ENCODE data around the gene PINK1.

Gene PINK1

DNA sequence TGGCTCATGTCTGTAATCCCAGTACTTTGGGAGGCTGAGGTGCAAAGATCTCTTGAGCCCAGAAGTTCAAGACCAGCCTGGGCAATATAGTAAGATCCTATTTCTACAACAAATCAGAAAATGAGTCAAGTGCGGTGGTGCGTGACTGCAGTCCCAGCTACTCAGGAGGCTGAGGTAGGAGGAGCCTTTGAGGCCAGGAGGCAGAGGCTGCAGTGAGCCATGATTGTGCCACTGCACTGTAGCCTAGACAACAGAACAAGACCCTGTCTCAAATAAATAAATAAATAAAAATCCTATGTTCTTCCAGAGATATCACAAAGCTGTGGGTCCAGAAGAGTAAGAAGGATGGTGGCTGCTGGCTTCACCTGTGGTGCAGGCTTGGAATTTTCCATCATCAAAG lies 22.3 kb upstream of the PINK1 start:
- no peak for DNase-seq (ENCODE audit: low spot score)

DNA sequence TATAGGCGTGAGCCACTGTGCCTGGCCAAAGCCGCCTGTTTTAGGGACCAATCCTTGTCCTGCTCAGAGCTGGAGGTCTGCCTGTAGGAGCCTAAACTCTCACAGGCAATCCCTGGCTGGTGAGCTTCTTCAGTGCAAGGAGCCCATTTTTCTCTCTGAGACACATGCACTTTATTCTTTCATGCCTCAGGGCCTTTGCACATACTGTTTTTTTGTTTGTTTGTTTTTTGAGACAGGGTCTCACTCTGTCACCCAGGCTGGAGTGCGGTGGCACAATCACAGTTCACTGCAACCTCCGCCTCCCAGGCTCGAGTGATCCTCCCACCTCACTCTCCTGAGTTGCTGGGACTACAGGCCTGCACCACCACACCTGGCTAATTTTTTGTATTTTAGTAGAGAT lies 21.6 kb upstream of the PINK1 start:
- no peak for DNase-seq (ENCODE audit: low spot score)

DNA sequence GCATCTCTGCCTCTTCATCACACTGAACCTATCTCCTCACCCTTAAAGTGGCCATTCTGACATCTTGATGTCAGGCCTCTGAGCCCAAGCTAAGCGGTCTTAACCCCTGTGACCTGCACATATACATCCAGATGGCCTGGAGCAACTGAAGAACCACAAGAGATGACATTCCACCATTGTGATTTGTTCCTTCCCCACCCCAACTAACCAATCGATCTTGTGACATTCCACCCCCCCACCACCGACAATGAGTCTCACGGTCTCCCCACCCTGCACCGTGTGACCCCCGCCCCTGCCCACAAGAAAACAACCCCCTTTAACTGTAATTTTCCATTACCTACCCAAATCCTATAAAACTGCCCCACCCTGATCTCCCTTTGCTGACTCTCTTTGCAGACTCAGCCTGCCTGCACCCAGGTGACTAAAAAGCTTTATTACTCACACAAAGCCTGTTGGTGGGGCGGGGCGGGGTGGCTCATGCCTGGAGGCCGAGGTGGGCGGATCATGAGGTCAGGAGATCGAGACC lies 21.0 kb upstream of the PINK1 start:
- DNase-seq (ENCODE audit: low spot score), result no peak

DNA sequence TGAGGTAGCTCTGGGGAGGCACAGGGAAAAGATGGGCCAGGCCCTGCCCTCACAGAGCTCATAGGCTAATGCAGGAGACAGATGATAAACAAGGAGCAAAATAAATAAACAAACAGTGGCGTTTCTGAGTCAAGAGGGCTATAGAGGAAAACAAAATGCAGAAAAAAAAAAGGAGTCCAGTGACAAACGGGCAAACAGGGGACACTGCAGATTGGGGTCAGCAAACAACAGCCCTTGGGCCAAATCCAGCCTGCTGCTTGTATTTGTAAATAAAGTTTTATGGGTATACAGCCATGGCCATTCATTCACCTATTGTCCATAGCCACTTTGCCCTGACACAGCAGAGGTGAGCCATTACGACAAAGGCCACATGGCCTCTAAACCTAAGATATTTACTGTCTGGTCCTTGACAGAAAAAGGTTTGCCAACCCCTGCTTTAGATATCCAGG lies 19.1 kb upstream of the PINK1 start:
- no peak for DNase-seq (ENCODE audit: low spot score)

DNA sequence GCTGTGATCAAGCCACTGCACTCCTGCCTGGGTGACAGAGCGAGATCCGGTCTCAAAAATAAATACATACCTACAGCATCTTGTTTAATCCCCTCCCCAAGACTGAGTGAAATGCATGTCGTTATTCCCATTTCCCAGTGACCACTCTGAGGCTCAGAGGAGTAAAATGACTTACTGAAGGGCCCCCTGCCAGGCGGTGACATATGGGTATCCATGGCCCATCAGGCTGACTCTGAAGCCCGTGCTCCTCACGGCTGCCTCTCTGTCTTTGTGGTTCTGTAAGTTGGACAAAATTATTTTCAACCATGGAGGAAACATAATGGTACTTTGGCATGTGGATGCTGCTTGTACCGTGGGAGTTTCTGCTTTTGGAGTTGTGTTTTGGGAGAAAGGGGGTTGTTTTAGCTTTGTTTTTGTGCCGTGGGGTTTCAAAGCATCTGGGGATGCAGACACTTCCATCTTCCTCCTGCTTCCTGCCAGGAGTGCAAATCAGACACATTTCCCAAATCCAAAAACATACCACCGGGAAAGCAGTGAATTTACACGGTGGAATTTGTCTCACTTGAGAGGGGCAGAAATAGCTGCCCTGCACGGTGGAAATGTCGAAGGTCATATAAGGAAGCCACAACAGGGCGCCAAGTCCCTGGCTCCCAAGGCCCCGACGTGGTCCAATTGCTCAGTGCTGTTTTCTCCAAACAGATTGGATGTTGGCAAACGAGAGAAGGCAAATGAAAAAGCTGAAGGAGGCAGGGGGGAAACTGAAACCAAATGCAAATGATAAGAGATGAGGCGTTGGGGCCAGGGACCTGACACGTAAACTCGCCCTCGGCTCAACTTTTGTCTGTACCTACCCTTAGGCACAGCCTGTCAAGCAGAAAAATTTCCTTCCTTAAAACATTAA lies 17.1 kb upstream of the PINK1 start:
- DNase-seq (ENCODE audit: low spot score), result no peak

DNA sequence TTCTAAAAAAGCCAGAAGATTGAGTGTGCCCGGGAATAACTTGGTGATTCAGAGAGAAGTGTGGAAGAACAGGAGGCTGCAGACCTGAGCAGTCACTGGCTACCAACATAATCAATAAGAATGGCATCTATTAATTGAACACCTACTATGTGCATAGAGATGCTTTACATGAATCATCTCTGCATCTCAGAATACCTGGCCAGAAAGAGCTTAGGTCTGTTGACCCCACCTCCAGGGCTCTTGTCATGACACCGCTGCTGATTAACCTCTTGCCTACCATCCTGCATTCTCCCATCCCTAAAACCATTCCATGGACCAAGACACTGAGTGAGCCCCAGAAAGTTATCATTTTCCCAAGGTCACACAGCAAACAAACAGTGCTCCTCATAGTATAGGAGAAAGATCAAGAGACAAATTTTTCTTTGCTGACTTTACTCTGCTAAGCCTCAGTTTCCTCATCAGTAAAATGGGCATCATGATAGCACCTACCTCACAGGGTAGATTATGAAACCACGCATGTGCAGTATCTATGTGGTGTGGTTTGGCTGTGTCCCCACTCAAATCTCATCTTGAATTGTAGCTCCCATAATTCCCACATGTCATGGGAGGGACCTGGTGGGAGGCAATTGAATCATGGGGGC lies 16.3 kb upstream of the PINK1 start:
- DNase-seq (ENCODE audit: low spot score), result no peak

DNA sequence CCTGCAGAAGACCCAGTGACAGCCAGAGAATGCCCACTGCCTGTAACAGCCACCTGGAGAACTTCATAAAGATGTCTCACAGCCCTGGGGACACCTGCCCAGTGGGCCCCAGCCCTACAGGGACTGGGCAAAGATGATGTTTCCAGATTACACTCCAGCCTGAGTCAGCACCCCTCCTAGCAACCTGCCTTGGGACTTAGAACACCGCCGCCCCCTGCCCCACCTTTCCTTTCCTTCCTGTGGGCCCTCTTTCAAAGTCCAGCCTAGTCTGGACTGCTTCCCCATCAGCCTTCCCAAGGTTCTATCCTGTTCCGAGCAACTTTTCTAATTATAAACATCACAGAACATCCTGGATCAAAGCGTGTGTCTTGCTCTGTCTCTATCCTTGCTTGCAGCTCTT lies 14.7 kb upstream of the PINK1 start:
- DNase-seq (ENCODE audit: low spot score), result no peak

DNA sequence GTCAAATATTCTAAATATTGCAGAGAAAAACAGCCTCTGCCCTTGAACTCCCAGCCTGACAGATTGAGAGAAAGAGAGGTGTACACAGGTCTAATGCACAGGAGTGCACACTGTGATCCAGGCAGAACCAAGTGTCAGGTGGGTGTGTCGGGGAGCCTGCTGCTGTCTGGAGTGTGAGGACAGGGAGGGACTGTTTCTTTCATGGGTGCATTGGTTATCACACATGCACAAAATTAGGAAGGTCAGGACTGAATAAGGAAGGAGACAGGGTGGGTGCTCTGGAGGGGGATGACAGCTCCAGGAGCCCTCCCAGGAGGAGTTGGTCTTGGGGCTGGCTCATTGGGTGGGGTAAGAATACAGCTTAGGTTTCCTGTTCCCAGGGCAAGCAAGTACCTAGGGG lies 13.3 kb upstream of the PINK1 start:
- no peak for DNase-seq (ENCODE audit: low spot score)

DNA sequence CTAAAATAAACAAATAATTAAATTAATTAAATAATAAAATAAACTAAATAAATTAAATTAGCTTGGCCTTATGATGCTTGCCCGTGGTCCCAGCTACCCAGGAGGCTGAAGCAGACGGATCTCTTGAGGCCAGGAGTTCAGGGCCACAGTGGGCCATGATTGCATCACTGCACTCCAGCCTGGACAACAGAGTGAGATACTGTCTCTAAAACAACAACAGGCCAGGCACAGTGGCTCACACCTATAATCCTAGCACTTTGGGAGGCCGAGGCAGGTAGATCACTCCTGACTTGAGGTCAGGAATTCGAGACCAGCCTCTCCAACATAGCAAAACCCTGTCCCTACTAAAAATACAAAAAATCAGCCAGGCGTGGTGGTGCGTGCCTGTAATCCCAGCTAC lies 12.2 kb upstream of the PINK1 start:
- DNase-seq (ENCODE audit: low spot score), result no peak

DNA sequence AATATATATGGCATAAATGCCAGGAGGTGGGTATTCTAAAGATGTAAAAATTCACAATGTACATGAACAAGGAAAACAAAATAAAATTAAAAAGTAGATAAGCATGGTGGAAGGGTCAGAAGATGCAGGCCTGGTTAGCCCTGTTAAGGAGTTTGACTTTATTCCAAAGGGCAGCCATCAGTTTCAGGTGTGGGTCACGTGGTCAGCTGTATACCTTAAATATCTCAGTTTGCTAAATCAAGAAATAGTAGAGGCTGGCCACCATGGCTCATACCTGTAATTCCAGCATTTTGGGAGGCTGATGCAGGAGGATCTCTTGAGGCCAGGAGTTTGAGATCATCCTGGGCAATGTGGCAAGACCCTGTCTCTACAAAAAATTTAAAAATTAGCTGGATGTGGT lies 8.5 kb upstream of the PINK1 start:
- DNase-seq (ENCODE audit: low spot score), result no peak

DNA sequence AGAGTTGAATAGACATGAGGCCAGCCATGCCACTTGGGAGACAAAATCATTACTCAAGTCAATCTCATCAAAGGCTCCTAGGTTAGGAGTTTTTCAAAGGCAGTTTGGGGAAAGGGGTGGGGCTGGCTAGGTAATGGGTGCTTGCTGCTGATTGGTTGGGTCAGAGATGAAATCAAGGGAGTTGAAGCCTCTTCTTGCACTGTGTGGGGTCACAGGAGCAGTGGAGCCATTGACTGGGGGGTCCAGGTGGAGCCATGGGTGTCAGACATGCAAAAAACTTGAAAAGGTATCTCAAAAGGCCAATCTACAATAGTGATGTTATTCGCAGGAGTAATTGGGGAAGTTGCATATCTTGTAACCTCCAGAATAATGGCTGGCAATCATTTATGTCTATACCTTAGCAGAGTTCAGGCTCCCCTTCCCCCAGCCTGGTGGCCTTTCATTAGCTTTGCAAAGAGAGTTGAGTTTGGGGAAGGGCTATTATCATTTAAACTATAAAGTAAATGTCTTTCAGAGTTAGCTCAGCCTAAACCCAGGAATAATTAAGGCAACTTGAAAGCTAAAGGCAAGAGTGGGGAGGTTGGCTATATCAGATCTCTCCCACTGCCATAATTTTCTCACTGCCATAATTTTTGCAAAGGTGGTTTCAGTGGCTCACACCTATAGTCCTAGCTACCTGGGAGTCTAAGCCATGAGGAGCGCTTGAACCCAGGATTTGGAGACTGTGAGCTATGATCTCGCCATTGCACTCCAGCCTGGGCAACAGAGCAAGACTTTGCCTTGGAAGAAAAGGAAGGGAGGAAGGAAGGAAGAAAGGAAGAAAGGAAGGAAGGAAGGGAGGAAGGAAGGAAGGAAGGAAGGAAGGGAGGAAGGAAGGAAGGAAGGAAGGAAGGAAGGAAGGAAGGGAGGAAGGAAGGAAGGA lies 7.8 kb upstream of the PINK1 start:
- DNase-seq (ENCODE audit: low spot score), result no peak

DNA sequence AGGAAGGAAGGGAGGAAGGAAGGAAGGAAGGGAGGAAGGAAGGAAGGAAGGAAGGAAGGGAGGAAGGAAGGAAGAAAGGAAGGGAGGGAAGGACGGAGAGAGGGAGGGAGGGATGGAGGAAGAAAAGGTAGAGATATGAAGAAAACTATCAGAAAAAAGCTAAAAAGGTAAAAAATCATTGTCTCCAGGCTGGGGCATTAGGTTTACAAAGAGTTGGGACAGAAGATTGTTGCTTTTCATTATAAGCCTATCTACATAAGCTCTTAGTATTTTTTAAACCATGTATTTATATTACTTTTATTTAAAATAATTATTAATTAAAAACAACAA lies 7.2 kb upstream of the PINK1 start:
- DNase-seq (ENCODE audit: low spot score), result no peak

DNA sequence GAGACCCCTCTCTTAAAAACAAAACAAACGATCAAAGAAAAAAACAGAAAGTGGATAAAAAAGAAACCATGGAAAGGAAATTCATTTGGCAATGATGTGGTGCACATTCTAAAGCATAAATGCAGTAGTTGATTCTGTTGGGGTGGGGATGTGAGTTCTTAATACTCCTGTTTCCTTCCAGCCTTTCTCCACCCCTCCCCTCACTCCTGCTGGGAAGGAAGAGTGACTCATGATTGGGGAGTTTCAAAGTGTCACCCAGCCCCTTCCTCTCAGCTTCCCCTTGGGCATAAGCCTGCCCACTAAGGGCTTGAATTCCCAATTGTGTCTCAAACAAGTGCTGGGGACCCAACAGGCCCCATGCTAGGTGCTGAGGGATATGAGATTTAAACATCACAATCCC lies 6.7 kb upstream of the PINK1 start:
- no peak for DNase-seq (ENCODE audit: low spot score)

DNA sequence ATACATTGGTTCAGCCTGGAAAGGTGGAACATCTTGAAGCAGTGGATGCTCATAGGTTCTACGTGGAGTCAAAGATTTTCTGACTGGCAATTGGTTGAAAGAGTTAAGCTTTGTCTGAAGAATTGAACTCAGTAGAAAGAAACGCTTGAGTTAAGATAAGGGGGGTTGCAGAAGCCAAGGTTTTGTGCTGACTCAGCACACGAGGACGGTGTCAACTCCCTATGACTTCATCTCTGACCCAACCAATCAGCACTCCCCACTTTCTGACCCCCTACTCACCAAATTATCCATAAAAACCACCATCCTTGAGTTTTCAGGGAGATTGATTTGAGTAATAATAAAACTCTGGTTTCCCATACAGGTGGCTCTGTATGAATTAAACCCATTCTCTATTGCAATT lies 2.5 kb upstream of the PINK1 start:
- DNase-seq (ENCODE audit: low spot score), result no peak

DNA sequence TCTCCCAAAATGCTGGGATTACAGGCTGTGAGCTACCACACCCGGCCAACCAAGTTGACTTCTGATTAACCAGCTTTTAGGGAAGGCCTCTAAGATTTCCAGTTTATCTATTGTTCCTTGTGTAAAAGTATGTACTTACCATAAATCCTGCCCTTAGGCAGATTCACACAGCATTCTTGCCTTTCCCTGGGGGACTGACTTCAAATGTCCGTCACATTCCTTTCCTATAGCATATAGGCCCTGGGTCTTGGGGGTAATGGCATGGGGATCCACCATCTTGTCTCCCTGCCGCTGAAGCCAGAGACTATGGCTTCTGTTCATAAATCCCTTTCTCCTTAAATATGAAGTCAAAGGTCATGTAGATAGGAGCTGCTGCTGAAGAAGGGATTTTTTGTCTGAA lies 872 bp upstream of the PINK1 start:
- no peak for DNase-seq (ENCODE audit: low spot score)

DNA sequence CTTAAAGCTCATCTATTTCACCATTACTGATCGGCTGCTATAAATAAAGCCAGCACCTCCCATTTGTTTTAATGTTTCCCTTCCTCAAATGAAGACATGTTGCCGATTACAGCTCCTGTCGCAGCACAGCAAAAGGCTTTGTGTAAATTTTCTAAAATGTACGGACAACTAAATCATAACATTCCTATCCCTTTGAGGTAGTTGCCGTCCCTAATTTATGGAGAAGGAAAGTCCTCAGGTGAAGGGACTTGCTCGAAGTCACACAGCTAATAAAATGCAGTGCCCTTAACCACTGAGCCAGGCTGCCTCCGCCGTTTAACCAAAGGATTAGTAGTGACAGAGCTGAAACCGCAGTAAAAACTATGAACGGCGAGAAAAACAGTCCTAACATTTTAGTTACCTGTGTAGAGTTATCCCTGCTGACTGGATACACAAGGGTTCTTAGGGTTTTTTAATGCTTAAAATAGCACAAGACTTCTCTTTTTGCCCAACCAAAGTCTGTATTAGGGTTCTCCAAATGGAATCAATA lies 871 bp downstream of the PINK1 start:
- no peak for DNase-seq (ENCODE audit: low spot score)

DNA sequence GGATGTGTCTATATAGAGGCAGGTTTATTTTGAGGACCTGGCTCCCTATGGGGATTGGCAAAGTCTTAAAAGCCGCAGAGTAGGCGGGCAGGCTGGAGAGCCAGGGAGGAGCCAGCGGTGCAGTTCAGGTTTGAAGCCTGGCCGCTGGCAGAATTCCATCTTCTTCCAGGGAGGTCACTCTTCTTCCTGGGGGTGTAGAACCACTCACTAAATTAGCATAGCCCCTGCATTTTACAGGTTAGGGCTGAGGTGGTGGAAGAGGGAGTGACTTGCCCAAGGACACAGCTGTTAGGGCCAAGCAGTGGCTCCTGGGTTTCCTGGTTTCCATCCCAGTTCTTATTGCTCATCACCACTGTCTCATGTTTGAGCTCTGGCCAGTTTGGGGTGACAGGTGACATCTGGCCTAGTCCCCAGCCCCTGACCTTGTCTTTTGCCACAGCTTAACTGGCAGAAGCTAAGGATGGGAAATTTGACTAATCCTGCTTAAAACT lies 1.4 kb downstream of the PINK1 start:
- no peak for DNase-seq (ENCODE audit: low spot score)

DNA sequence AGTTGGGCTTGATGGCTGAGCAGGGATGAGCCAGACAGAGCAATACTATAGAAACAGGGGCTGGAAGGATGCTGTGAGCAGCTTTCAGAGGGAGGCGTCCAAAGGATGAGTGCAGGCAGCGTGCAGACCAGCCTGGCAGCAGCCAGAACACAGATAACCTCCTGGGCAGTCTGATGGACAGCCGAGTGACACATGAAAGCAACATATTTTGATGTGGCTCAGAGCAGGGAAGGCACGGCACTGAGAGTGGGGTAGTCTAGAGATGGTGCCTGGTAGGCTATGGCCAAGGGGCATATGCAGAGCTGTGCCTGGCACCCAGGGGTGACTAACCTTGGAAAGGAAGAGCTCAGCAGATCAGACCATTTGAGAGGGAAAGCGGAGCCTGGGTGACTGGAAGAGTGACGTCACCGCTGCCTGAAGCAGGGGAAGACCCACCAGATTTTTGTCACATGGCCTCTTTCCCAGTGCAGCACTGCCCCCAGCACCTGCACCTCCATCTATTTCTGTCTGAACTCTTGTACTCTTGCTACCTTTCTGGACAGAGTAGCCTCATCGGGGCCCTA lies 3.6 kb downstream of the PINK1 start:
- DNase-seq (ENCODE audit: low spot score), result no peak

DNA sequence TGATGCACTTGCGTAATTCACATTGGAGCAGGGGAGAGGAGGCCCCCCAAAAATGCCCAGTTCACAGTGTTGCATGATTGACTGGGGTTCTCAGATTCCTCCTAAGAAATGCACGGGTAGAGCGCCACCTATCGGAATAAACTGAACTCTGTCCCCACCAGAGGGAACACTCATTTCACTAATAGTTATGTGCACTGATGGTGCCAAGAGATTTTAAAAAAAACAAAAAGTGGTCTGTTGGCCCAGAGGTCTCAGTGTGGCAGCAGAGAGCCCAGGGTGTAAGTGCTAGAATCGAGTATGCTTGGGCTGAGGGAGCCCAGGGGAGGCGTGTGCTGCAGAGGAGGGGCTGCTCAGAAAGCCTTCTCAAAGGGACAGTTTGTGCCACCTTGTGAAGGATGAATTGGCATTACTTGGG lies 6.9 kb downstream of the PINK1 start:
- DNase-seq (ENCODE audit: low spot score), result peak; percentile 57

DNA sequence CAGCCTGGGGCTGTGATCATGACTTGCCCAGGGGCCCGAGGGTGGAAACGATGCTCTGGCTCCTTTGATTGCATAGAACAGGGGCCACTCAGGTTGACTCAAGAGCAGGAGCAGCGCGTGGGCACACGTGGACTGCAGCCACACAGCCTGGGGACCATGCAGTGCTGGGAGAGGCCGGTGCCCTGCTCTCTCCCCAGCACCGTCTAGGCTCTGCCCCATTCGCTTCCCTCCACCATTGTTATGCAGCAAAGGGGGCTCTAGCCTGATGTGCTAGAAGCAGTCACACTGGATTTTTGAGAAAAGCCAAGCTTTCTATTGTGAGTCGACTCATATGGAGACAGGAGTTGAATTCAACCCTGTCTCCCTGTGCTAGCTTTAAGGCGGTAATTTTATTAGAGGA lies 8.7 kb downstream of the PINK1 start:
- DNase-seq (ENCODE audit: low spot score), result no peak

DNA sequence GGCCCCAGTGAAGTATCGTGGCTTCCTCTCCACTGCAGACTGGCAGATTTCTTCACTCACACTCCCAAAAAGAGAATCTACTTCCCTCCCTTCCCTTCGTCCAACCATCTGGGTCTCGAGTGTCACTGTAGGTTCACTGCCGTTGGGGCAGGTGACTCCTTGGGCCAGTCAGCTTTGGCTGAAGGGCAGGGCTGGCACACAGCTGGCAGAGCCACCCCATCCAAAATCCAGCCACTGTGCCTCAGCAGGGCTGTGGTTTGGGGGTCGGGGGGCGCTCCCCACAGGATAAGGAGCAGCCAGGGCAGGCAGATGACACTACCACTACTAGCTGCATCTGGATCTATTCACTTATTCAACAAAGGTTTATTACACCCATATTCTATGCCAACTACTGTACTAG lies 9.8 kb downstream of the PINK1 start:
- DNase-seq (ENCODE audit: low spot score), result no peak

DNA sequence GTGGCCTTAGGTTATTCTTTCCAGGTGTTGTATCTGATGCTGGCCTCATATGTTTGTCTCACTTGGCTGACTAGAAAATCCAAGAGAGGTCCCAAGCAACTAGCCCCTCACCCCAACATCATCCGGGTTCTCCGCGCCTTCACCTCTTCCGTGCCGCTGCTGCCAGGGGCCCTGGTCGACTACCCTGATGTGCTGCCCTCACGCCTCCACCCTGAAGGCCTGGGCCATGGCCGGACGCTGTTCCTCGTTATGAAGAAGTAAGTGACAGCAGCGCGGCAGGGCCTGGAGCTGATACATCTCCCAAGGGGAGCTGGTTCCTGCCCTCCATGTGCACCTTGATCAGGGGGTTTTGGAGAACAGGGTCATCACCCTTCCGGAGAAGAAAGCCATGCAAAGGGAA lies 11.2 kb downstream of the PINK1 start:
- DNase-seq (ENCODE audit: low spot score), result no peak

Measured in HuH-7.5 (cell line).